ENCODE measurements around the gene PGAM5. TPM values are rescaled to one million over a fixed set of nuclear protein-coding genes. Genes with fewer than 3 reads are reported as not detected.
A peak's percentile ranks its signal among the peaks of the same experiment; 100 is the strongest.

PGAM5 gene
- total RNA-seq, 3 donors from 2014 or later = 25.5 to 38.9 (median 30.9) TPM

GRCh38 chr12:132726386-132726785 is 15.7 kb downstream of the PGAM5 start:
- ATAC-seq = no peak
- DNase-seq = no peak
- Histone ChIP-seq H3K4me3 (no peak overlapping the region), H3K4me1 (ENCODE audit: low read depth) (no peaks in the 10 kb centered on the region), H3K9me3 (no peaks in the 10 kb centered on the region), H3K36me3 (ENCODE audit: low read depth) (peaks cover 16% of the 10 kb centered on the region)
- intact Hi-C loops (cut with DNase I, micrococcal nuclease) = no loop called here
- TF ChIP-seq CTCF (IDR thresholded peaks at IDR 0.05) = no peak

- H3K4me3 ChIP-seq = no peak overlapping the region
- no peaks in the 10 kb centered on the region for H3K9me3 ChIP-seq
- no peak for TF ChIP-seq CTCF (IDR thresholded peaks at IDR 0.05)
- intact Hi-C loops (cut with DNase I, micrococcal nuclease) = no loop called here
- H3K36me3 ChIP-seq (ENCODE audit: low read depth) = peaks cover 16% of the 10 kb centered on the region
- DNase-seq (no peak), ATAC-seq (peak; percentile 31)
- H3K4me1 ChIP-seq (ENCODE audit: low read depth) = no peaks in the 10 kb centered on the region
Observed at GRCh38 chr12:132727091-132727794, 16.6 kb downstream of the PGAM5 start.

- intact Hi-C loops (cut with DNase I, micrococcal nuclease) = no loop called here
- Histone ChIP-seq H3K36me3 (ENCODE audit: low read depth) (peaks cover 9% of the 10 kb centered on the region), H3K4me1 (ENCODE audit: low read depth) (no peaks in the 10 kb centered on the region), H3K9me3 (no peaks in the 10 kb centered on the region), H3K4me3 (no peak overlapping the region)
- TF ChIP-seq CTCF (IDR thresholded peaks at IDR 0.05) = no peak
- ATAC-seq (no peak), DNase-seq (no peak)
Observed at GRCh38 chr12:132728502-132728901, 17.9 kb downstream of the PGAM5 start.

GRCh38 chr12:132729541-132730320 is 19.1 kb downstream of the PGAM5 start:
- TF ChIP-seq CTCF (IDR thresholded peaks at IDR 0.05) = no peak
- no peak overlapping the region for H3K4me3 ChIP-seq

GRCh38 chr12:132730353-132730752 is 19.7 kb downstream of the PGAM5 start:
- TF ChIP-seq CTCF (IDR thresholded peaks at IDR 0.05) = no peak
- ATAC-seq (no peak), DNase-seq (no peak)
- H3K36me3 ChIP-seq (ENCODE audit: low read depth) = peaks cover 22% of the 10 kb centered on the region
- H3K9me3 ChIP-seq = no peaks in the 10 kb centered on the region
- H3K4me1 ChIP-seq (ENCODE audit: low read depth) = no peaks in the 10 kb centered on the region
- intact Hi-C loops (cut with DNase I, micrococcal nuclease) = no loop called here
- H3K4me3 ChIP-seq = no peak overlapping the region

More at GRCh38 chr12:132729541-132730320, 19.1 kb downstream of the PGAM5 start:
- no peaks in the 10 kb centered on the region for H3K4me1 ChIP-seq (ENCODE audit: low read depth)
- ATAC-seq = no peak
- no peaks in the 10 kb centered on the region for H3K9me3 ChIP-seq
- H3K36me3 ChIP-seq (ENCODE audit: low read depth) = peaks cover 16% of the 10 kb centered on the region
- intact Hi-C loops (cut with DNase I, micrococcal nuclease) = no loop called here
- DNase-seq = no peak

Data from mucosa of descending colon (tissue), 3 donors.